DOHH2 (cell line): ENCODE measurements around the gene GOLGA6L2.

Experiments
- EZH2phosphoT487 ChIP-seq: fragments of 200-600 bp; sonication (generic); IDR thresholded peaks from 2 replicates; pipeline ENCODE4 v1.6.1; 2017; ENCODE audit warnings: borderline replicate concordance, mild to moderate bottlenecking, antibody characterized with exemption, low read length, moderate library complexity, mixed read lengths
- TF ChIP-seq, protein P1 (sequence below): fragments of 200-600 bp; sonication (generic); IDR thresholded peaks from one replicate; pipeline ENCODE4 v1.5.1; 2014; ENCODE audit warnings: antibody characterized with exemption, mild to moderate bottlenecking, low read depth, low read length; ENCODE audit not compliant: poor library complexity, severe bottlenecking

DNA sequence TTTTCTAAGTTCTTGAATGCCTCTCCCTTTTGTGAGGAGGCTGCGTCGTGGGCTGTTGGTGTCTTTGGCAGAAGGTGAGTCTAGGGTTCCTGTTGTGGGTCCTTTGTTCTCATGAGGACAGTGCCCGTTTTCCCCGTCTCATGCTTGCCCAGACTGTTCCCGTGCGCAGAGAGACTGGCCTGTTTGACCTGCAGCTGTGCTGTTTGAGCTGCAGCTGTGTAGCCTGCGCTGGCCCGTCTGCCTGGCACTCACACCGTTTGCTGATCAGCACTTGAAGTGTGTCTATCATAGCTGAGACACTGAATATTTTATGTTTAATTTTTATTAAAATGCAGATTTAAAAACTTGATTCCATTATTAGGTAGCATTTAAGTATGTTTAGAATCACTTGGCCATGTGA is 9.9 kb downstream of the GOLGA6L2 start:
- TF ChIP-seq, protein P1, sequence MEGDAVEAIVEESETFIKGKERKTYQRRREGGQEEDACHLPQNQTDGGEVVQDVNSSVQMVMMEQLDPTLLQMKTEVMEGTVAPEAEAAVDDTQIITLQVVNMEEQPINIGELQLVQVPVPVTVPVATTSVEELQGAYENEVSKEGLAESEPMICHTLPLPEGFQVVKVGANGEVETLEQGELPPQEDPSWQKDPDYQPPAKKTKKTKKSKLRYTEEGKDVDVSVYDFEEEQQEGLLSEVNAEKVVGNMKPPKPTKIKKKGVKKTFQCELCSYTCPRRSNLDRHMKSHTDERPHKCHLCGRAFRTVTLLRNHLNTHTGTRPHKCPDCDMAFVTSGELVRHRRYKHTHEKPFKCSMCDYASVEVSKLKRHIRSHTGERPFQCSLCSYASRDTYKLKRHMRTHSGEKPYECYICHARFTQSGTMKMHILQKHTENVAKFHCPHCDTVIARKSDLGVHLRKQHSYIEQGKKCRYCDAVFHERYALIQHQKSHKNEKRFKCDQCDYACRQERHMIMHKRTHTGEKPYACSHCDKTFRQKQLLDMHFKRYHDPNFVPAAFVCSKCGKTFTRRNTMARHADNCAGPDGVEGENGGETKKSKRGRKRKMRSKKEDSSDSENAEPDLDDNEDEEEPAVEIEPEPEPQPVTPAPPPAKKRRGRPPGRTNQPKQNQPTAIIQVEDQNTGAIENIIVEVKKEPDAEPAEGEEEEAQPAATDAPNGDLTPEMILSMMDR: no peak
- no peak for TF ChIP-seq EZH2phosphoT487
